HG02588 (cell line): Measurements from ENCODE around the gene PSMB8.
"Not testable (repeated sequence)": the region's sequence is repeated elsewhere in the genome, so short reads cannot be mapped to it uniquely, and the experiment has no call there.

Experiments used
- ATAC-seq: cut with Tn5 transposase; IDR thresholded peaks from one replicate; pipeline ENCODE4 v1.9.1; 2021; ENCODE audit warnings: mild to moderate bottlenecking, moderate library complexity; ENCODE audit not compliant: unreplicated experiment

The PSMB8 gene

DNA sequence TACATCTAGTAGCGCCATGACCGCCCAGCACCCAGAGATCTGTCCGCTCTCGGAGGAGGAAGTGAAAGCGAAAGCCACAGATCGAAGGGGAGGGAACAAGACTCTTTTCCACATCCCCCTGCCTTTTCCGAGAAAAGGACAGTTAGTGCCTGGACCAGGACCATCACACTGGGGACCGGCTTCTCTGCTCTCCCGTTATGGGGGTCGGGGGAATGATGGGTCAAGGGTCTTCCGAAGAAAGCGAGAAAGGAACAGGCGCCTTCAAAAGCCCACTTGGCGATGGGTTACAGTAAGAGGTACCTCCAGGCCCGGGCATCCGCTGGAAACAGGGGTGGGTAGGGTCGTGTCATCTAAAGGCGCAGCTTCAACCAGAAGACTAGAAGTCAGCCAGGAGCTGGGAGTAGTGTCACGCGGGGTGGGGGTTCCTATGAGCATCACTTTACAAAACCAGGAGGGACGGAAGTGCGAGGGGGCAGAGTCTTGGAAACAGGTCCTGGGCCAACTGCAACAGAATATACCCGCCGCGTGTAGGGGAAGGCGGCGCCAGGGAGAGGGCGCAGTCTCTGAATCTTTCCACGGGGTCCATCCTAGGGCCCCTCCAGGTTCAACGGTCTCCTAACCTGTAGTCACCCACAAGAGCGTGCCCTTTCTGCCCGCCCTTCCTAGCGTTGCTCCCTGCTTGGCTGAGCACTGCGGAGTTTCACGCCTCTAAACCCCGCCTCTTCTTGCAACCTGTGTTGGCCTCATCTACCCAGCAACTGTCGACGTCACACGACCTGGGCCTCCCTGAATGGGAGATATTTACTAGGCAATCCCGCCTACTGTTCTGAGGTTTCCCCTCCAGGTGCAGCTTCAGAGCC, at the start of gene PSMB8:
TSS of gene PSMB8 (minus strand) at position 69 of the 860 bp plus-strand sequence. CDS start at position 18, 51 bp downstream.
- ATAC-seq, result peak; percentile 59

GRCh38 chr6:32890831-32891230, 47.0 kb upstream of the PSMB8 start:
- no peak for ATAC-seq

DNA sequence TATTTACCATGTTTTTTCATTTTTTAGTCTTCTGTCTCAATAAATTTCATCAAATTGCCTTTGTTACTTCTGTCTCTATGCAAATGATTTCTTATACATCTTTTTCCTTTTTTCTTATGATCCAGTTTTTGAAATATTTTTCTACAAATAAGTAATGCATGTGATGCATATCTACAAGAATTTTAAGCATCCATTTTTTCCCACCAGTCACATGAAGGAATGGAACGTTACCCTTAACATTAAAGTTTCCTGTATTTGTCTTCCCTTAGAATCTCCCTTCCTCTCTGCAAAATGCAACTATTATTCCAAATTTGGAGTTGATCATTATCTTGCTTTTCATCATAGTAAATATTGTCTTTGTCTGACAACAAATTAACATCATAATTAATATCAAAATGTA, 45.7 kb upstream of the PSMB8 start:
- ATAC-seq, result no peak

- no peak for ATAC-seq
These were observed 44.7 kb upstream of the PSMB8 start for GRCh38 chr6:32888576-32888975.

- ATAC-seq, result no peak
These were observed 43.8 kb upstream of the PSMB8 start for GRCh38 chr6:32887616-32888015.

DNA sequence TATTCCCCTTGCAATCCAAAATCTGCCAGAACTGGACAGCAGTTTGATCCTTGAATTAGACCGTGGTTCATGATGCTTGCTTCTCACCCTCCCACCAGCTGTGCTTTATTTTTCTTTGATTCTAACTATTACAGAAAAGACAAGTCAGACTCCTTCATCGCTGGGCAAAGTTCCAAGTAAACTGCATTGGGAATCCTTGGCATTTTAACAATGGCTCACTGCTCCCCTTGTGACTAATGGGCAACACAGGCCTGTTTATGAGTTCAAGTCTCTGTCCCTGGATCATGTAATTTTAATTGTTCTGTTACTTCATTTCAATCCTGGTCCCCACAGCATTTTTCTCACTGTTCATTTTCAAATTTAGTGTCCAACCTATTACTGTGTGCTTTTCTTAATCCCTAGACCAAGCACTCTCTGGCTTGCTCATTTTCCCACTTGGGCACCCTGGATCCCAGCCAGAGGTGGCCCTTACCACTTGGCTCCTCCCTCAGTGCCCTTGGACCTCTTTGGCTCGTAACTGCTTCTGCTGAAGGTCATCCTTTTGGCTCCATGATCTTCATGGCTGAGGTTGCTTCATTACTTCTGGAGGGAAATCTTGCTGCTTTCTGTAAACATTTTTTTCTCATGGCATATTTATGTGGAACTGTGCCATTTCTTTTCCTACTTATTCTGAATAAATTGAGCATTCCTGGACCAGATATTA, 43.0 kb upstream of the PSMB8 start:
- no peak for ATAC-seq

GRCh38 chr6:32885698-32886286, 41.9 kb upstream of the PSMB8 start:
- no peak for ATAC-seq

- ATAC-seq, result no peak
These were observed 39.9 kb upstream of the PSMB8 start for GRCh38 chr6:32883789-32884188.

- no peak for ATAC-seq
These were observed 39.0 kb upstream of the PSMB8 start for GRCh38 chr6:32882879-32883250.

- ATAC-seq, result not testable (repeated sequence)
These were observed 37.1 kb upstream of the PSMB8 start for GRCh38 chr6:32880962-32881361.

GRCh38 chr6:32879691-32880090, 35.8 kb upstream of the PSMB8 start:
- ATAC-seq, result no peak

- no peak for ATAC-seq
These were observed 32.8 kb upstream of the PSMB8 start for GRCh38 chr6:32876603-32877002.

- ATAC-seq, result not testable (repeated sequence)
These were observed 30.1 kb upstream of the PSMB8 start for GRCh38 chr6:32873947-32874346.

DNA sequence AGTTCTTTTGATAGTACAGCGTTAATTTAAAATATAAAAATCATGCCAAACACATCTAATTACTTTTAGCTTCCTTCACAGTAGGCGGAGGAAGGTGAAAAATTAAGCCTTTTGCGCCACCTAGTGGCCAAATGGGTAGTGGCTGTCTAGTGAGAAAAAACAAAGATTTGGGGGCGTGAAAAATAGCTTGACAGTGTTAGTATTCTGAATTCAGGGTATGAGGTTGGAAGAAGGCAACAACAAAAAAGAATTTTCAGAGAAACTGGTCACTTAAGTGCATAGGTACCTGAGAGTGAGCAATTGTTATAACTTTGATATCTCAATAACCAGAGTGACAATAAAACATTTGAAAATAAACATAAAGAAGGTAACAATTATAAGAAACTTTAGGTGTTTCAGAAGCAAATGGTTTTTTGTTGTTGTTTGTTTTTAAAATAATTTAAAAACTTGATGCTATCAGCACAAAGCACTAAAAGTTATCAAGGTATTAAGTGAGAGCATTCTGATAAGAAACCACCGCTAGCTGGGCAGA, 24.5 kb upstream of the PSMB8 start:
- no peak for ATAC-seq

DNA sequence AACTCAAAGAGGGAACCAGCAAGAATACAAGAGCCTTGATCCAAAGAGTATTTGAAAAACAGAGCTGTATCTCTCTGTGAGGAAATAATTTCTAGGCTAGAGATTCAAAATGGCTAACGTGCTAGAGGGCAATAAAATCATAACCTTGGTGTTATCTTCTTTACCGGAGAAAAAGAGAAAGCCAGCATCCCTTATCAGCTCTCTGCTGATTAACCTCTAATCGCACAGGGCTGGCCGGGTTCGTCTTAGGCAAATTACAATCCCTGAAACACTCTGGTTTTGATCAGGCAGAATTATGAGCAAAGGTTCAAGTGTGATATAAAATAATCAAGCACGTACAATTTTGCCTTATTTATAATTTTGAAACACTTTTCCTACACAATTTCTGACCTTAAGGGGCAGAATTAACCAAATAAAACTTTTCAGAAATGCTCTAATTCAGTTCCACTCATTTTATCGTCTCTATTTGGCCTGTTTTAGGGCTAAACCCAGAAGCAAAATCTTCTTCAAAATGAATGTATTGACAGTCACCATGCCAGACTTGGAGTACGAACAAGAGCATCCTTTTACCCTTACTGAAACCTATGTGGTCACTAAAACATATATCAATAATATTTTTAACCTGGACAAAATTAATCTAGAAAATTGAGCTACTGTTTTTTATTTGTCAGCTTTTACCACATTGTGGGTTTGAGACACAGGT, 23.9 kb upstream of the PSMB8 start:
- no peak for ATAC-seq

- no peak for ATAC-seq
These were observed 23.2 kb upstream of the PSMB8 start for GRCh38 chr6:32867022-32867477.

DNA sequence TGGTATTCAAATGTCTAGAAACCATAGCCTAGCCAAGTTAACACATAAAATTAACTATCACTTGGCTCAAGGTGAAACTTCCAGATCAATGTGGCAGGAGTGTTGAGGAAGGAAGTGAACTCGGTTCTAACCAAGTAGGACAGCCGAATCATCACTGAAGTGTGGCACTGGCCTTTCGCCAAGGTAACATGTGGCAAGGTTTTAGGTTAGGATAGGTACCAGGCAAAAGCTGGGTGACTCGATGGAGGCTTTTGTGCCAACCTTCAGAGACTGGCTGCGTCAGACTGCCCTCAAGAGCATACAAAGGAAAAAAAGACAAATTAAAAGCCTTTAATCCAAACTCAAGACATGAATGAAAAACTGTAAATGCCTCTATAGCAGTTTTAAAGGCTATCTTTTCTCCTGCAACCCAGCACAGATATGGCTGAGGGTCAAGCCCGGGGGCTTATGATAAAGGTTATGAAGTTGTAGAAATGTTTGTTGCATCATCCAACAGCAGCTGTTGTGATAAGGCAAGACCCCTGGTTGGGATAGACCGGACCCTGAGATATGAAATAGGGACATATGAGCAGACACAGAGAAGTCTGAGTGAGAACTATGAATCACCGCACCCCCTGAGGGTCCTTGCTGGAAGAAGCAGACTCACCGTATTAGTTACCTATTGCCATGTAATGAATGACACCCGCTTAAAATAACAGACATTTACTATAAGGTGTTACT, 22.0 kb upstream of the PSMB8 start:
- no peak for ATAC-seq

DNA sequence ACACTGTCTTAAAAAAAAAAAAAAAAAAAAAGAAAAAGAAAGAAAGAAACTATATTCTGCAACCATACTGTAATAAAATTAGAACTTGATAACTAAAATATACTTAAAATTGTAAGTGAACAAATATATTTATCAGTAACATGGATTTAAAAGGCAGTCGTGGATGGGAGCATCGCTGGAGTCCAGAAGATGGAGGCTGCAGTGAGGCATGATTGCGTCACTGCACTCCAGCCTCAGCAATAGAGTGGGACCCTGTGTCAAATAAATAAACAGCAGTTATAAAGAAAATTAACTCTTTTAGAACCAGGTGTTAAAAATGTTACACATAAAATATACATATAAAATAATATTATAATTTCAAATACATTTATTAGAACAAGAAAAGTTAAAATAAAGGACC, 18.9 kb upstream of the PSMB8 start:
- ATAC-seq, result no peak

DNA sequence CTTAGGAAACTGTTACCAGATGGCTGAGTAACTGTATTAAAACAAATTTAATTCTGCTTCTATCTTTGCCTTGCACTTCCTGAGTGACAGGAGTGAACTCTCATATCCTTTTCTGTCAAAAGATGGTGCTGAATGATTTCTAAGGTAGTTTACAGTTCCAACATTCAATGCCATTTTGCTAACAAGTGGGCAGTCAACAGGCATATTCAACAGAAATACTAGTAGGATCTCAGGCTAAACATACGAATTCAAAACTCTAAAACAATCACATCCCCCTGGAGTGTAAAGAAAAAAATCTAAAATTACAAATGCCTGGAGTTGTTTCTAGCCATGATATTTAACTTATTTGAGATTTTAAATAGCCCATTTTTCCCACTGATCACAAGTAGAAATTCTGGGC, 16.8 kb upstream of the PSMB8 start:
- ATAC-seq, result no peak

- no peak for ATAC-seq
These were observed 14.3 kb upstream of the PSMB8 start for GRCh38 chr6:32858194-32858593.
